Right ventricle myocardium superior (tissue), 1 donor: ENCODE data around the gene NUDT1. TPM values are rescaled to one million over a fixed set of nuclear protein-coding genes. Genes with fewer than 3 reads are reported as not detected.
"Not testable (repeated sequence)": the region's sequence is repeated elsewhere in the genome, so short reads cannot be mapped to it uniquely, and the experiment has no call there.

Experiments used
- ATAC-seq: fragments of 200-7000 bp; cut with Tn5 transposase; one replicate; pipeline ENCODE4 v1.9.1; 2020; ENCODE audit warnings: mild to moderate bottlenecking; ENCODE audit not compliant: poor library complexity
- DNase-seq: peaks from one replicate; pipeline ENCODE4 v3.0.0-alpha.2; 2020
- intact Hi-C: fragments of 100-400 bp; cut with DNase I; formaldehyde crosslinking; loops from one replicate; pipeline ENCODE4 v1.11.2; 2022
- total RNA-seq: library from RNA; stranded (reverse); fragmentation: NEBNext Ultra II Directional; extraction: Animal tissue kit (Norgen Biotek cat#: 25700); gene quantifications from one replicate; pipeline ENCODE4 v1.2.1, GENCODE V29; 2021
- donor health status: DM: no; HTN: yes; CAD: no; lungs with severe emphysema.

The NUDT1 gene
- total RNA-seq, 1 donor from 2014 or later = 10.6 TPM

DNA sequence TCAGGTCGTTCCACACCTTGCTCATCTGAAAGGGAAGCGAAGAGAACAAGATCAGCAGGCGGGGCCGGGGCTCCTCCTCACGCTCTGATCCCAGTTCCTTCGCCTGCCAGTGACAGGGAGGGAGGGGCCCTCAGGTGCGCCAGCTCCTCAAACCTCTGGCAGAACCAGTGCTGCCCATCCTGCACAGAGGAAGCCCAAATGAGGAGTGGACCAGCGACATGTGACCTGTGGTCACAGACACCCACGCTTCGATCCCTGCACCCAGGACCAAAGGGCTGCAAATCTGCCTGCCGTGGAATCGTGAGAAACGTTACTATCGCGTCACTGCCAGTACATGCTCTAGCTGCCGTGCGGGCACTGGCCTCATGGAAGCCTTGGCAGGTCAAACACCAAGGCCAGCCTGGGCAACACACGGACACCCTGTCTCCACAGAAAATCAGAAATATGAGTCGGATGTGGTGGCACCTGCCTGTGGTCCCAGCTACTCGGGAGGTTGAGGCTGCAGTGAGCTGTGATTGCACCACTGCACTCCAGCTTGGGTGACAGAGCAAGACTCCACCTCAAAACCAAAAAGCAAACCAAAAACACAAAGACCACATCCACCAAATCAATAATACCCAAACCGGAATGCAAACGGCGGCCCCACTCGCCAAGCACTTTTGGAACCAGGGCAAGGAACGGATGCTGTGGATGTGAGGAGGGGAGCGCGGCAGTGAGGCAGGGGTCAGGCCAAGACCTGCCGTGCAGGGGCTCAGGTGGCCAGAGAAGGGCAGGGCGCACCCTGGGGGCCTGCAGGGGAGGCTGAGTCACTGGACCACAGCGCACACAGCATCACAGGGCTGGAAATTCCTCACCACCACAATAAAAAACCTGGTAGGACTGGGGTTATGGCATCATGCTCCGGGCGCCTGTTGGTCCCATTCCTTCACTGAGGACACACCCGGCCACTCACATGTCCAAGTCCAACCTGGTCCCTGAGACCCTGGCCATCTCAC lies 13.4 kb downstream of the NUDT1 start:
- ATAC-seq (no peak), DNase-seq (no peak)
- intact Hi-C loops = no loop called here

DNA sequence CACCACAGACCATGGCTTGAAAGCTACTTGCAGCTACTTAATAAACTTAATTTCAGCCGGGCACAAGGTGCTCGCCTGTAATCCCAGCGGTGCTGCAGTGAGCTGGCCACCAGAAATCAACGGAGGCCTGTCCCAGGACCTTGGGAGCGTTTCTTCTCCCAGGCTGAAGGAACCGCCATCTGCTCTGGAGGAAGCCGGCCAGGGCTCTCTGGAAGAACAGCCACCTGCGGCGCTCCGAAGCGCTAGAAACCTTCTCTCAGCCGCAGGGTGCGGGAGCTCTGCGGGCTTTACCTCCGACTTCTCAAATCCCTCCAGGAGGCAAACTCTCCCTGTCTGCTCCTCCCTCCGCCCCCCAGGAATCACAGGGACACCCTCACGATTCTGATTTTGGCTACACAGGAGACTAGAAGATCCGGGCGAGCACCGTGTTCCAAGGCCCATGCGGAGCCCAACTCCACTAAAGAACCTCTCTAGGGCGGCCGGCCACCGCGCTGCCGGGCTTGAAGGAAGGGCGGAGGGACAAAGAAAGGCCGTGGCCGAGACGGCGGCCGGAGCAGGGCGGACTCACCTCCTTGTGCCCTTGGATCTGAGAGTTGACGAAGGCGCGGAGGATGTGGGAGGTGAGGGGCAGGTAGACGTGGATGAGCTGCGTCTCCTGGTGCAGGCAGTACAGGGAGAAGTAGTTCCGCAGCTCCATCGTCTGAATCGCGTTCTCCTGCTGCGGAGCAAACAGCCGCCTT lies 14.4 kb downstream of the NUDT1 start:
- DNase-seq = no peak
- intact Hi-C loops = no loop called here
- ATAC-seq = no peak

DNA sequence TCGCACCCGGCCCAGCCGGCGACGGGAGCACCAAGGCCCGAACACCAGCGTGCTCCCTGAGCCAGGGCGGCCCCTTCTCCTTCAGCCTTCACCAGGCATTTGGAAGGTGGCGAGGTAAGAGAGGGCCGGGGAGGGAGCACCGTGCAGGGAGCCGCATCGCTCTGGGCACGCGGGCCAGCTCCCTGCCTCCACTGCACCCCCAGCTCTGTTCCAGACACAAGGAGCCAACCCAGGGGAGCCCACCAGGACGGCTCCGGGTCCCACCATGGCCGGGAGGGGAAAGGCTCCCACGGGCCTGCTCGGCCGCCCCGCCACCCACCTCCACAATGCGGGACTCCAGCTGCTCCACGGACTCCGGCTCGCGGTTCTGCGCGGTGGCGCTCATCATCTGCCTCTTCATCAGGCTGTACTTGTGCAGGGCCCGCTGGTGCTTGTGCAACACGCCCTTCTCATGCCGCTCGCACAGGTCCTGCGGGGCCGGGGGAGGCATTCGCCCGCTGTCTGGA lies 15.1 kb downstream of the NUDT1 start:
- DNase-seq (no peak), ATAC-seq (no peak)
- intact Hi-C loops = no loop called here

DNA sequence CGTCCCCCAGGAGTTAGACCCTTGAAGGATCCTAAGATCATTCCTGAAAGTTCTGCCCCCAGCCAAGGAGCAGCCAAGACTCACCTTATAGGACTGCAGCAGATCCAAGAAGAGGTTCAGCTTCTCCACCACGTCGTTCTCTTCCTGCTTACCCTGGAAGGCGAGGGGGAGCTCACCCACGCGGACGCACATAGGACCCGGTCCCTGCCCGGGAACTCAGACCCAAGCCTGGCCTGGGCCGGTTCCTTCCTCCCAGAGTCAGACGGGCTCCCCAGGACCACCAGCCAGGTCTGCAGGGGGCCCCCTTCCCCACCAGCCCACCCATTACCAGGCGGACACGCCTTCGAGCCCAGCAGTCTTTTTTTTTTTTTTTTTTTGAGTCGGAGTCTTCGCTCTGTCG lies 15.6 kb downstream of the NUDT1 start:
- no peak for ATAC-seq
- no peak for DNase-seq
- intact Hi-C loops = no loop called here

DNA sequence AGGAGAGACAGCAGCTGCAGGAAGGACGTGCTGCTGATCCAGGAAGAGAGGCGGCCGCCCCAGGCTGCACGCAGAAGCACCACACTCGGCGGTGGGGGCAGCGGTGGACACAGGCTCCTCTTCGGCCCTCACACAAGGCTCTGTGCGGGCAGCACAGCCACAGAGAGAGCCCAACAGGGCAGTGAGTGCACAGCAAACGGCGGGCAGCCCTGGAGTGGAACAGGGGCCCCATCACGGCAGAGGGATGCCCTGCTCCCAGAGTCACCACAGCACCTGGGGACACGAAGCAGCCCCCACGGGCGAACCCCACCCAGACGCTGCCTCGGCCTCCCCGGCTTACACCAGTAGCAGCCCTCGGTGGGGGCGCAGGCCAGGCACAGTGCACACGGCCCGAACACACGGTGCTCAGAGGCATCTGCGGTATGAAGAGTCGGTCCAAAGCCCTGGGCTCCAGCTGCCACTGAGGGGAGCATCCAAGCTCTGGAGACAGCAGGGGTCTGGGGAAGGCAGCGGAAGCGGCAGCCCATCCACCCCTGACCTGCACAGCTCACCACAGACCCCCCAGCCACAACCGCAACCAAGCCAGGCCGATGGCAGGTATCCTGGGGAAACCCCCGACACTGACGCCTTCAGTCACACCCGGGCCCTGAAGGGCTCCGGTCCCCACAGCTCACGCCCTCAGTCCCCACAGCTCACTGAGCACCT lies 16.8 kb downstream of the NUDT1 start:
- DNase-seq = no peak
- intact Hi-C loops = no loop called here
- ATAC-seq = no peak

DNA sequence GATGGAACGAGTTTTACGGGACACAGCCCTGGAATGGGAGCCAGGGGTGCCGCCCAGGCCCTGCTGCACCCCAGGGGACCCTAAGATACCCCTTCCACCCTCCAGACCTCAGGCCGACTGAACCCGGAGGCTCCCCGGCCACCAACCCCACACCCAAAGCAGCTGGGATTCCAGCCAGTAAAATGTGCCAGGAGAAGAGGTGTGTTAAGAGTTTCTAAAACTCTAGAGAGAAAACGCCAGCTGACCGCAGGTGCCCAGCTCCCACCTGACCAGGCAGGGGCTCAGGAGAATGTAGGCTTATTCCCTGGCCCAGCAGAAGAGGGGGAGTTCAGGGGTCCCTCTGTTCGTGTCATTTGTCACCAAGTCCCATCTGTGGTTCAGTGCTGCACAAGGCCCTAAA lies 17.5 kb downstream of the NUDT1 start:
- DNase-seq (no peak), ATAC-seq (no peak)
- intact Hi-C loops = no loop called here

DNA sequence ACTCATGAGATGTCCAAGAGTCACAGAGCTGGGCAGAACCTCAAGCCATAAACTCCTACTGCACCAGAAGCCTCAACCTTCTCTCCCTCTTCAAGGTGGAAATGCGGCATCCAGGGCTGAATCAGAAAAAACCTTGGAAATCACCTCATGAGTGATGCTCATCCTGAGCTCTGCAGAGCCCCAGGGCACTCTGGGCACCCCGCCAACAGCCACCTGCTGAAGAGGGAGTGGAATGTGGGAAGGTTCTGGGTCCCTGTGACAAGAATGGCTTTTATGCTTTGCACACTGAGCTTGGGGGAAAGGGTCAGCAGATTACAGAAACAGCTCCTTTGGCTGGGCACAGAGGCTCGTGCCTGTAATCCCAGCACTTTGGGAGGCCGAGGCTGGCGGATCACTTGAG lies 18.8 kb downstream of the NUDT1 start:
- DNase-seq = no peak
- intact Hi-C loops = no loop called here

DNA sequence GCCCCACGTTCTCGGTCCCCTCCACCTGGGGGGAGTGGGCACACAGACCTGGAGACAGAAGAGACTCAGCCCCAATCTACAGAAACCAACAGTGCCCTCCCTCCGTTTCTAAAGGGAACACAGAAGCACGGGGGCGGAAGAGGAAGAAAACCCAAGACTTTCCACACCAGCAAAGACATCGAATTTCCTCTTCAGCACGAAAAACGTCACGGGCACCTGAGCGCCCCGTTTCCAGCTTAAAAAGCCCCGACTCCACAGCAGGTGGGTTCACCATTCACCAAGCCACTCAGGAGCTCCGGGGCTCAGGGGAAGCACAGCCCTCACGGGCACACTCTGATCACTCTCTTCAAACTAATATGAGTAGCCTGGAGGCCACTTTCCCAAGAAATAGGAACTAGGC lies 19.6 kb downstream of the NUDT1 start:
- no peak for ATAC-seq
- intact Hi-C loops = no loop called here
- DNase-seq = no peak

More for the DNA sequence above, 18.8 kb downstream of the NUDT1 start:
- ATAC-seq = no peak

DNA sequence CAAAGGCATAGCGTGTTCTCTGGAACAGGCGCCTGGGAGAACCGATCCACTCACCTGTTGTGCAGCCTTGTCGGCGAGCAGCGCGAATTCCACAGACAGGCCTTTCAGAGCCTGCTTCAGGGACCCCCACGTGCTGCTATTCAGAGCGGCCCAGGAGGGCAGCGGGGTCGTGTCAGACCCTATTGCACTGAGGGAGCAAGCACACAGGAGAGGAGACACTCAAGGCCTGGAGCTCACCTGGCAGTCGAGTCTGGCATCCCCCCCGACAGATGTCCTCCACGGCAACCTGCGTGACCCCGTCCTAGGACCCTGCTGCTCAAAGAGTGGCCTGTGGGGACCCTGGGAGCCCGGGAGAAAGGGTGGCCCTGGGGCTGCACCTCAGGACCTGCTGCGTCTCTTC lies 21.1 kb downstream of the NUDT1 start:
- no peak for DNase-seq
- intact Hi-C loops = no loop called here

DNA sequence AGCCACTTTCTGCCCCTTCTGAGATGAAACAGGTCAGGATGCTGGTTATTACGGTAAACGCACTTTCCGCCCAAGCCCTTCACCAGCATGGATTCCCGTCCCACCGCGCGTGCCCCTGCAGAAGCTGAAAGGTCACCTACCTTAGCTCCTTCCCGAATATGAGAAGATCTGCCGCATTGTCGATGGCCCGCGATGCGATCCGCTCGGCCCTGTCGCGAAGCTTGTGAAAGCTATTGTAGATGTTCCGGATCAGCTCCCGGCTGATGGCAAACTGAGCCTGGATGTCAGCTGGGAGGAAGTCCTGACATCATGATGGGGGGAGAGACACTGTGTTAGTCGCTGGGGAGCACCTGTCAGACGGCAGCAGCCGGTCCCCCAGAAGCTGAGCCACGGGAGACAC lies 22.1 kb downstream of the NUDT1 start:
- ATAC-seq (no peak), DNase-seq (no peak)
- intact Hi-C loops = no loop called here

More for the DNA sequence above, 21.1 kb downstream of the NUDT1 start:
- ATAC-seq = no peak

DNA sequence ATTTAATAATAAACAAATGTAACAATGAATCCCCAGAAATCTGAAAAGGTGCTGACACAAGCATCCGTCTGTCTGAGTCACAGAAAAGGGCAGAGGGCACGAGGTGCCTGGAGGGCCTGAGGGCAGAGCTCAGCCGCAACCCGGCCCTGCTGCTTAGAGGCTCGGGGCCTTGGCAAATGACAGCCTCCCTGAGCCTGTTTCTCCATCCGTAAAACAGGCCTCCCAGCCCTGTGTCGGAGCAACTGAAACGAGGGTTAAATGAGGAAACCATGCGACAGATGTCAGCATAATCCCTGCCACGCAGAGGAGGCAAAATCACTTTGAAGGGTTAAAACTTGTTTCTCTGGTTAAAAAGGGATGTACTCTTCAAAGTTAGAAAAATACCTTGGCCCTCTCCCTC lies 24.9 kb downstream of the NUDT1 start:
- DNase-seq (no peak), ATAC-seq (no peak)
- intact Hi-C loops = no loop called here

DNA sequence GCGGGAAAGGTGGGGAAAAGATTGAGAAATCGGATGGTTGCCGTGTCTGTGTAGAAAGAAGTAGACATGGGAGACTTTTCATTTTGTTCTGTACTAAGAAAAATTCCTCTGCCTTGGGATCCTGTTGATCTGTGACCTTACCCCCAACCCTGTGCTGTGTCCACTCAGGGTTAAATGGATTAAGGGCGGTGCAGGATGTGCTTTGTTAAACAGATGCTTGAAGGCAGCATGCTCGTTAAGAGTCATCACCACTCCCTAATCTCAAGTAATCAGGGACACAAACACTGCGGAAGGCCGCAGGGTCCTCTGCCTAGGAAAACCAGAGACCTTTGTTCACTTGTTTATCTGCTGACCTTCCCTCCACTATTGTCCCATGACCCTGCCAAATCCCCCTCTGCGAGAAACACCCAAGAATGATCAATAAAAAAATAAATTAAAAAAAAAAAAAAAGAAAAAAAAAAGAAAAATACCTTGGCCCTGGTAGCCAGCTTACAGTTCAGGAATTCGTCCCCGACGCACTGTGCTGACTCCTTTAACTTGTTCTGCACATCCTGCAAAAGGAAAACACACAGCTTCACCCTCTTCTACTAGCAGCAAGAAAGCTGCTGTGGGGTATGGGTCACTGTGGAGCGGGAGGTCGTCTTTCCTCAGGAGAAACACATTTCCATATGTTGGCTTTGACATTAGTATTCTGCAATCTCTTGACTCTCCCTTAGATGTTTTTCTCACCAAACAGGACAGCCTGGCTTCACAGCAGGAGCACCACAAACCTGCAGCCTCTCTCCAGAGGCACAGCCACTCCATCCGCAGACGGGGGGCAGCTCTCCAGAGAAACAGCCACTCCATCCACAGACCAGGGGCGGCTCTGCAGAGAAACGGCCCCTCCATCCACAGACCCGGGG lies 27.3 kb downstream of the NUDT1 start:
- ATAC-seq, intact Hi-C loops, DNase-seq: not testable (repeated sequence)

DNA sequence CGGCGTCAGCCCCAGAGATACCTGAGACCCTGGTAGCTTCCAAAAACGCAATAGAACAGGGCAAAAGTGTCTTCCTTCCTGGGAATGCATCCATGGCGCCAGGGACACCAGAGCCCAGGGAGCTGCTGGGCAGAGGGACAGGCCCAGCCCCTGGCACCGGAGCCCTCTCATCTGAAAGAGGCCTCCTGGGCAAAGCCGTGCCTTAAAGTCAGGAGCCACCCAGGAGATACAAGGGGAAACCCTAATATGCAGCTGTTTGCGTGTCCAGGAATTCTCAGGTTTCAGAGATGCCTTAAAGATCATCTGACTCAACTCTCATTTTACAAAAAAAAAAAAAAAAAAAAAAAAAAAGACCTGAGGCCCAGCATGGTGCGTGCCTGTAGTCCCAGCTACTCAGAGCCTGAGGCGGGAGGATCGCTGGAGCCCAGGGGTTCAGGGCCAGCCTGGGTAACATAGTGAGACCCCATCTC lies 28.0 kb downstream of the NUDT1 start:
- no peak for ATAC-seq
- intact Hi-C loops = no loop called here

DNA sequence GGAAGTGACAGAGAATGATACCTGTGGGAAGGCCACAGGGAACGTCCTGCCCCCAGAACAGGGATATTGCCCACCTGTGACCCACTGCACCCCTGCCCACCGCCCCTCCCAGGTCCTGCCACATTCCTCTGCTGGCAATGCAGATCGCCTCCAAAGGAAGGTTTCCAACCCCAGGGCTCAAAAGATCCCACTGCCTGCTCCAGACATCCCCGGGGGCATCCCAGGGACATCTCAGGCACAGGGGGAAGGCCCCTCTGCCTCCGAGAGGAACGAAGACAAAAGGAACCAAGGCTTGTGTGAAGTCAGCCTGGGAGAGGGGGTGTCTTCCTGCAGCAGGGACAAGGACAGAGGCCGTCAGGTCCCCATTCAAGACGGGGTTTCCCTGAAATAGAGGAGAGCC lies 28.5 kb downstream of the NUDT1 start:
- ATAC-seq (no peak), DNase-seq (no peak)
- intact Hi-C loops = no loop called here

More for the DNA sequence above, 28.0 kb downstream of the NUDT1 start:
- no peak for DNase-seq

DNA sequence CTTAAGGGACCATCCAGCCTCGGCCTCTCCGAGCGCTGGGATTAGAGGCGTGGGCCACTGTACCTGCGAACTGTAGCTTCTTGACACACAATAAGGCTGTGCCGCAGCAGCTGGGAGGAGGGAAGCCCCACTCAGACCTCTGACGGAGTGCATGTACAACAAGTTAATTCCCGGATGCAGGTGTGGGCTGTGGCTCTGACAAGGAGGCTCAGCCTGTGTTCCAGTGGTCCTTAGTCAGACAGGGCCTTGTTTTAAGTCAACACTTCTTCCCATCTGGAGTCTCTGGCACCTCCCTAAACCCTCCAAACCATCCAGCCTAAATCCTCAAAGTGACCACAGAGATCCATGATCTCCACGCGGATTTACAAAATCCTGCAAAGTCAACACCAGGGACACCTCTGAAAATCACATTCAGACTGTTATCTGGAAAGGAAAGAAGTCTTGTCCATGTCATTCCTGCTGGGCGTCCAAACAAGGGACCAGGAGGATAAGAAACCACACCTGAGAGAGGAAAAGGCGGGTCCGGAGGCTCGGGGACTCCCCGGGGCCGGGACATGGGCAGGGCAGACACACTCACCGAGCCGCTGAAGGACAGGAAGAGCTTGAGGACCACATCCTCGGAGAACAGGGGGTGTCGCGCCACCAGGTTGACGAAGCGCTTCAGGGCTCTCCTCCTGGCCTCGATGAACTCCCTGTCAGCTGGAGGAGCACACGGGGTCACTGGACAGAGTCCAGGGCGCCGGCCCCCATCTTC lies 29.4 kb downstream of the NUDT1 start:
- ATAC-seq (no peak), DNase-seq (no peak)
- intact Hi-C loops = no loop called here

DNA sequence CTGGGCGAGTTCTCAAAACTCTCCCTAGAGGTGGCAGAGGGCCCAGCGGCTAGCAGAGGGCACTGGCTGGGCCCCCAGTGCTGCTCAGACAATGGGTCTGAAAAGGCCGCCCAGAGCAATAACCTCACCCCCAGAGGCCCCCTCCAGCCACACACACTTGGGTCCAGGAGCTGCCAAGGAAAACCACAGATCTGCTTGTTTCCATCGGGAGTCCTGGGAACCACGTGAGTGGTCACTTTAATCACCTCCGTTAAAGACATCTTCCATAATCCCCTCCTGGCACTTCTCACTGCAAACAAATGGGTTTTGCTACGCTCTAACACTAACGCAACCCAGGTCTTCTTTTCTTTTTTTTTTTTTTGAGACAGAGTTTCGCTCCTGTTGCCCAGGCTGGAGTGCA lies 30.0 kb downstream of the NUDT1 start:
- intact Hi-C loops = no loop called here
- no peak for ATAC-seq
- no peak for DNase-seq

DNA sequence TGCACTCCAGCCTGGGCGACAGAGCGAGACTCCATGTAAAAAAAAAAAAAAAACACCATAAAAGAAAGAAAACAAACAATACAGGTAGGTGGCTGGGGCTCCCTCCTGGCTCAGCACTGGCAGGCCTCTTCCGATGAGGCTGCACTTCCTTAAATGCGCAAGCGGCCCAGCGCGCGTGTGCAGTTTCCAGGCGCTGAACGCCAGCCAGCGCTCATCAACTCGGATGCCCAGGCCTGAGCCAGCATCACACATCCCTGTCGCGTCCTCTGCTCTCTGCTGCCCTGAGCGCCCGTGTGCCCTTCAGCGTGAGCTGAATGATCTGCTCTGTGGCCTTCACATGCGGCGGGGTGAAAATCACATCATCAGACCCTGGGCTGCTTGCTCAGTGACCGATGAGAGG lies 31.8 kb downstream of the NUDT1 start:
- no peak for ATAC-seq
- intact Hi-C loops = no loop called here
- DNase-seq = peak; percentile 37
